HK-2 (cell line): ENCODE results near the gene PKD1L1.

Experiments
- DNase-seq: peaks from one replicate; pipeline ENCODE4 v3.0.0-alpha.2; 2018; ENCODE audit not compliant: unreplicated experiment

PKD1L1 gene

DNA sequence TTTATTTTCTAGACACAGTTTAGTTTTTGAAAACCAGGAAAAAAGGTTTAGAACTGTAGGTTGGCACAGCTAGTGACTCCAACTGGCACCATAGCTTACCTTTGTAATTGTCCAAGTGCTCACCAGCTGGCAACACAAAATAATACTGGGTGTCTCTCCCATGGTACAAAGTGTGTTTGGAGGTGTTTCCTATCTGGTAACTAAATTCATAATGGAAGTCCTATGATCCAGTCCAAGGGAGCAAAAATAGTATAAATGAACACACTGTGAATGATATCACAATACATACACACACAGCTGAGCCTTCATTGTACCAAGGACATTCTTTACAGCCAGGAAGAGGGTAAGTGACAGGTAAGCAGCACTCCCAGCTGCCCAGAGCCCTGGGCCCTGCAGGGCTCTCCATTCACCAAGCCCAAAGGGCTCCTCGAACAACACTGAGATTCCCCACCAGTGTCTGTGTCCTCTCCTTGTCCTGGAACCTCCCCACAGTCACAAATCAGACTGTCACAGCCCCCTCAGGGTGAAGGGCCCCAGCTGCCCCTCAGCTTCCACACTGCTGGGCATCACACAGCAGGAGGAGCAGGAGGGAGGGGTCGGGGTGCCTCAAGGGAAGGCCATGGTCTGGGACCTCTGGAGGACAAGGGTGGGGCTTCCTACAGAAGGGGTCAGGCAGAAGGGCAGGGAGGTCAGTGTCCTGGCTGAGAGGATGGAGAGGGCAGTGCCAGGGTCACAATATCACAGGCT, 72.1 kb downstream of the PKD1L1 start:
- no peak for DNase-seq

GRCh38 chr7:47875406-47875805, 72.9 kb downstream of the PKD1L1 start:
- no peak for DNase-seq

- no peak for DNase-seq
Observed at GRCh38 chr7:47873762-47874161, 74.5 kb downstream of the PKD1L1 start.

DNA sequence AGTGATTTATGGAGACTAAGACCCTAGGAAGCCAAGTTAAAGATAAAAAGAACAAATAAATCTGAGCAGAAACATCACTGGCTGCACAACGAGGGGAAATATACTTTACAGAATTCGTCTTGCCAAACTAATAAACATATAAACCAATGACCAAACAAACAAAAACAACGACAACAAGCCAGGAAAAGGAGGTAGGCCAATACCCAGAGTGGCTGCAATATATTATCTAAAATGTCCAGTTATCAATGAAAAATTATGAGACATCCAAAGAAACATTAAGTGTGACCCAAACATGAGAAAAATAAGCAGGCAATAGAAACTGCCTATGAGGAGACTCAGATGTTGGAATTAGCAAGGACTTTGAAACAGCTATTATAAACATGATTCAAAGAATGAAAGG, 81.0 kb downstream of the PKD1L1 start:
- DNase-seq = no peak

DNA sequence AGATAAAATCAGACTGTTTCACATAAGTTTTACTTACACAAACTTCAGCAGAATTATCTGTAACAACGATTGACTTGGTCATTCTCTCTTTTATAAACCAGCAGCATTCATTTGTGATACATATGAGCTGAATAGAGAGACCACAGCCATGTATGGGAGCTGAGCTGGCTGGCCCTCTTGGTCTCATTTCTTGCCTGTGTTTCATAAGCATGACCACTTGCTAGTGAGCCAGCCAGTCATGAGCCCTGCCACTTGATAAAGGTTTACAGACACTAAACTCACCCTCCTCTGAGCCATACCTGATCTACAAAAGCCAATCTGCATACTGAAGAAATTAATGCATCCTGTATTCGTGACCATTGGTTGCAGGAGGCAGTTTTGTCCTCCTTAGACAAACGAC, 82.1 kb downstream of the PKD1L1 start:
- no peak for DNase-seq

- DNase-seq = no peak
Observed at GRCh38 chr7:47852330-47853245, 95.7 kb downstream of the PKD1L1 start.

DNA sequence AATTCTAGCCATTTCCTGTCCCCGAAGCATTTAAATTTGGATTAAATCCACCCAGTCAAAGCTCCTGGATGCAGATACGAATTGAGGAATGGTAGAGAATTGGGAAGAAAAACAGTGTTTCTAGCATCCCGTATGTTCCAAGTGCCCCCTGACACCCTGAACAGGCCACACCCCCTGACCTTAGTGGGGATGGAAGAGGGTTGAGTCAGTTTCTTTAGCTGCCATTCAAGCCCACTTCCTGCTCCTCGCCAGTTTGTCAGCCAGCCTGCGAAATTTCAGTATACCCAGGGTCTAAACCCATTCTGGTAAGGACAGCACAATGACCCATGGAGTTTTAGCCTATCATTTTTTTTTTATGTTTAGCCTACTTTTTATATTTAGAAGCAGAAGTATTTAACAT, 101.1 kb downstream of the PKD1L1 start:
- no peak for DNase-seq

DNA sequence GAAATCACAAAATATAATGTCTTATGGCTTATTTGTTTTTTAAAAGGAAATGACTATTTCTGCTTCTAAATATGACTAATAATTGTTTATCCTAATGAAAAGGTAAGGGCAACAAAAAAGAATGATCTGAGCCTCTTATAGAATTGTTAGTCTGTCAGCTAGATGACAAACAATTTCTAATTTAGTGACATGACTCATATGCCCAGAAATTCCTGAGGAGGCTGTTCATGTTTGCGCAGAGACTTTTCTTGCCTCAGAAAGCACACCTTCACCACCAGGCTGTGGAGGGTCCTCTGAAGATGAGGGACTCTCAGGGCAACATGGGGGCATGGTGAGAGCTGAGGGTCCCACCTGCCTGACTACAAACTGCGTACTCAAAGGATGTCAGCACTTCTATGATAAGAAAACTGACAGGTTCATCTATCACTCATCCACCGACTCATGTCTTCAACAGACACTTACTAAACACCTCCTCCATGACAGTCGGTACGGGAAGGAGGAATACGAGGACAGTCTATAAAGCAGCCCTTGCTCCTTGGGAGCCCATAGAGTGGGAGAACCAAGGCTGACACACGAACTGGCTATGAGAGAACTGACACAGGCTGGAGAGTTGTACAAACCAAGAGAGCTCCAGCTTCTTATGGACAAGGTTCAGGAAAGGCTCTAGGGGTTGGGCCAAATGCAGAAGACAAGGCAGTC, 102.0 kb downstream of the PKD1L1 start:
- DNase-seq = no peak

- DNase-seq = no peak
Observed at GRCh38 chr7:47844311-47844710, 104.0 kb downstream of the PKD1L1 start.

- no peak for DNase-seq
Observed at GRCh38 chr7:47843291-47843690, 105.0 kb downstream of the PKD1L1 start.

DNA sequence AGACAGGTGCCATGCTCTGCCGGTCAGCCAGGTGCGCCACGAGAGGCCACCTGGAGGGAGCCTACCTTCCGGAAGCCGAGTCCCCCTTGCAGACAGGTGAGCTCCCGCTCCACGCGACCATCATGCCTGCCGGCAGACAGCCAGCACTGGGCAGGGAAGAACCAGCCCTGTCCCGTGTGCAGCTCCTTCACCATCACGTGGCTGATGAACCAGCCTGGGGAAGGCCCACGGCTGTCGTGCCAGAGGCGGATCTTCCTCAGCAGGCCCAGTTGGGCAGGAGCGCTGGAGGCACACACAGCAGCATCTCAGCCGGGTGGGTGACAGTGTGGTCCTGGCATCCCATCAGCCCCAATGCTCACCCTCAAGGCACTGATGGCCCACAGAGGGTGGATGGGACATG, 108.9 kb downstream of the PKD1L1 start:
- no peak for DNase-seq

DNA sequence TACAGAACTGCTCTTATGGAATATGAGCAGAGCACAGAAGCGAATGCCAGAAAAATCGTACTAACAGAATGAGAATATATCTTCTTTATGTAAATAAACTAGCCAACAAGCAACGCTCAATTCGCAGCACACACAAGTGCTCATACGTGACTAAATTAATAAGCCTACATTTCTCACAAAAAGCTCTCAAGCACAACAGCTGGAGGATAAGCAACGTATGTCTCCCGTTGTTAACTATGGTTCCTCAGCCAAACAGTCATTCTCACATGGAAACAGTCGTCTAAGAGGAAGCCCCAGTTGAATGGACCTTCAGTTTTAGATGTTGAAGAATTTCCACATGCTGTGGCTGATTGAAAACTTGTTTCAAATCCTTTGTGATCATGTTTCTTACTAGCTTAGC, 110.4 kb downstream of the PKD1L1 start:
- DNase-seq = no peak

- DNase-seq = no peak
Observed at GRCh38 chr7:47836503-47837202, 111.6 kb downstream of the PKD1L1 start.

- DNase-seq = no peak
Observed at GRCh38 chr7:47836080-47836479, 112.2 kb downstream of the PKD1L1 start.

- no peak for DNase-seq
Observed at GRCh38 chr7:47833211-47833610, 115.1 kb downstream of the PKD1L1 start.

DNA sequence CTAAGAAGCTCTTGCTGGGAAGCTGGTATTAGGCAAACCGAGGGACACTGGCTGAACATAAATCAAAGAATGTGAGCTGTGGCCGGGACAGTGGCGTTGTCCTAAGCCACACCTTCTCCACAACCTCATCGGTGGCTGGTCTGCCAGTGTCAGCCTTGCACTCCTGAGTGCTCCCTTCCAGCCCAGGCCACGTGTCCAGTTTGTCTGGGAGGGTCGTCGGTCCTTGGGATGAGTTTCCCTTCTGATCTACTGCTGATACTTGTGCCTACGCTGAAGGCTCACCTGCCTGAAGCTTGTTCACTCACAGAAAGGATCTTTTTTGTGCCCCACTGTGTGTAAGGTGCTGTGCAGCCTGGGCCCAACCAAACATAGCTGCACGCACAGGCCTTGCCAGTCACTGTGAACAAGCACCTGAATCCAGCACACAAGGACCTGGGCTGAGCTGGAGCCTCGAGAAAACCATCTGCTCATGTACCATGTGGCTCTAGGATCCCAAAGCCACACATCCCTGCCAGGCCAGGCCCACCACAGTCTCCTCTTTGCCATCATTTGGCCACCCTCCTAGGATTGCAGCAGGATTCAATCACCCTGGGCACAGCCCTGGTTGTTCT, 116.1 kb downstream of the PKD1L1 start:
- DNase-seq = no peak

- no peak for DNase-seq
Observed at GRCh38 chr7:47830015-47830414, 118.3 kb downstream of the PKD1L1 start.

GRCh38 chr7:47827871-47828270, 120.4 kb downstream of the PKD1L1 start:
- DNase-seq = no peak

DNA sequence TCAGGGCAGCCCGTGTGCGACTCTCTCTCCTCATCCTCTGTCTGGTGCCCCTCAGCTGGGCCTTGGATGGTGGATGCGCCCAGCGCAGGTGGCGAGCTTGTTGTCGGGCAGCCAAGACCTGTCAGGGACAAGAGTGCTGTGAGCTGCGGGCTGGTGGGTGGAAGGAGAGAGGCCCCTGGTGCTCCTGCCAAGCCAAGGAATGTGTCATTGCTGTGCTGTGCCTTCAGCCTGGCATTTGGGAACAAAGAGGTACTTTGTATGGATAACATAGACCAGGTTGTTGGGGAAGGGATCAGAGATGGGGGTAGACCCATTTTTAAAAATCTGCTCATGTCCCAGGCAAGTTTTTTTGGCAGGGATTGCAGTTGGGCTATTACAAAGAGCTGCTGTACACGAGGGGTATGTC, 120.9 kb downstream of the PKD1L1 start:
- no peak for DNase-seq

DNA sequence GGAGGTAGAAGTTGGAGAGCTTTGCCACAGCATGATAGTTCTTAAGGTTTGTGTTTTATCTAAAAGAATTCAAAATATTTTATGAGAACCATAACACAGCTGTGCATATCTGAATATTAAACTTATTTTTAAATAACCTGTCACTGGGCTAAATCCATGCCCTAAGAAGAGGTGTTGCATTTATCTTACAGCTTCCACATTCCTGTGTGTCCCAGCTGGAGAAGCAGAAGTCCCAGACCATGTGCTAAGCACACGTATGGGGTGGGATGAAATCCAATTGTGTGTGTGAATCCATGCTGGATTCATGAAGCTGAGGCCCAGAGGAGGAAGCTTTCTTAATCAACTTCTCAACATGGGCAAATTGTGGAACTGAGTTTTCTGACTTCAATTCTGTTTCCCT, 121.5 kb downstream of the PKD1L1 start:
- DNase-seq = no peak

DNA sequence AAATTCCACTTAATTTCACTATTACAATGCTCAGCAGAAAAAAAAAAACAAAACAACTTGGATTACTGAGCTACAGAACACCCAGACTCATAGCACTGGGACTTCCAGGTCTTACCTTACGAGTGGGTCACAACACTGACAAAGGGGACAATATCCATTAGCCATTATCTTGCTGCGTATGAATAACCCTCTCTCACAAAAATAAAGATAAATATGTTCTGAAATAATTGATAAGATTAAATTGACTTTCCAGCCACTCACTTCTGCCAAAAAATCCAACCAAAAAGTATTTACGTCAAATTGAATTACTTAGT, 128.7 kb downstream of the PKD1L1 start:
- no peak for DNase-seq
